Measurements from ENCODE around the gene ZBTB9. TPM values are rescaled to one million over a fixed set of nuclear protein-coding genes. Genes with fewer than 3 reads are reported as not detected.

ZBTB9 gene
- polyA plus RNA-seq, 1 of the 3 experiments (the other 2 are of a cell fraction) = 5.7 TPM

DNA sequence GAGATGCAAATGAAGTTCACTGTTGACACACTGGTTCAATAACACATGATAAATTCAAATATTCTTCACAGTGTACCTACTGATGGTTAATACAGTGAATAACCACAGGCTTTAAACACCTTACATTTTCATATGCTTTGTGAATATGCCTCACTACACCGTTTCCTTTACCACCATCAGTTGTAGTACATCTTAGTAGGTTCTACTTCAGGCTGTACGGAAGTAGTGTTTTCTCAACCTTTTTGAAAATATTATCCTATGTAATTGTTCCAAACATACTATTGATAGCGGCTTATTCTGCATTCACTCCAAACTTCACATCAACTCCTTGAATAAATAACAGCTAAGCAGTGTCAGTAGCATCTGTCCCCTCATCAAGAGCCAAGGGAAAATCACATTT is 15.3 kb downstream of the ZBTB9 start:
- H3F3A ChIP-seq (replicated peaks; ENCODE audit: insufficient read depth) = no peaks in the 10 kb centered on the region
- no peaks in the 10 kb centered on the region for H3K27me3 ChIP-seq (ENCODE audit: insufficient read depth)
- H2AFZ ChIP-seq (ENCODE audit: low read depth) = no peak overlapping the region
- no peak overlapping the region for H3K9ac ChIP-seq
- H3K4me1 ChIP-seq (ENCODE audit: control insufficient read depth in 1 of 2, insufficient read depth in 2 of 2, low read depth in 1 of 2, low read length in 1 of 2) = no peaks in the 10 kb centered on the region
- POLR2A ChIA-PET = interaction anchor here (0.7 kb wide), 1 partner anchor 19 kb away, joined by 3 read pairs; no protein-coding TSS in a partner anchor
- H3K79me2 ChIP-seq (ENCODE audit: insufficient read depth) = no peaks in the 10 kb centered on the region
- H3K36me3 ChIP-seq (replicated peaks in 1 of 2; ENCODE audit: control insufficient read depth in 1 of 2, insufficient read depth in 2 of 2, low read length in 1 of 2) = no peaks in the 10 kb centered on the region
- no peak overlapping the region for H3K4me2 ChIP-seq
- WGBS (ENCODE audit: low lambda C conversion rate) = 50% methylated on average over 3 of the region's 3 CpGs
- TF ChIP-seq, protein P1, sequence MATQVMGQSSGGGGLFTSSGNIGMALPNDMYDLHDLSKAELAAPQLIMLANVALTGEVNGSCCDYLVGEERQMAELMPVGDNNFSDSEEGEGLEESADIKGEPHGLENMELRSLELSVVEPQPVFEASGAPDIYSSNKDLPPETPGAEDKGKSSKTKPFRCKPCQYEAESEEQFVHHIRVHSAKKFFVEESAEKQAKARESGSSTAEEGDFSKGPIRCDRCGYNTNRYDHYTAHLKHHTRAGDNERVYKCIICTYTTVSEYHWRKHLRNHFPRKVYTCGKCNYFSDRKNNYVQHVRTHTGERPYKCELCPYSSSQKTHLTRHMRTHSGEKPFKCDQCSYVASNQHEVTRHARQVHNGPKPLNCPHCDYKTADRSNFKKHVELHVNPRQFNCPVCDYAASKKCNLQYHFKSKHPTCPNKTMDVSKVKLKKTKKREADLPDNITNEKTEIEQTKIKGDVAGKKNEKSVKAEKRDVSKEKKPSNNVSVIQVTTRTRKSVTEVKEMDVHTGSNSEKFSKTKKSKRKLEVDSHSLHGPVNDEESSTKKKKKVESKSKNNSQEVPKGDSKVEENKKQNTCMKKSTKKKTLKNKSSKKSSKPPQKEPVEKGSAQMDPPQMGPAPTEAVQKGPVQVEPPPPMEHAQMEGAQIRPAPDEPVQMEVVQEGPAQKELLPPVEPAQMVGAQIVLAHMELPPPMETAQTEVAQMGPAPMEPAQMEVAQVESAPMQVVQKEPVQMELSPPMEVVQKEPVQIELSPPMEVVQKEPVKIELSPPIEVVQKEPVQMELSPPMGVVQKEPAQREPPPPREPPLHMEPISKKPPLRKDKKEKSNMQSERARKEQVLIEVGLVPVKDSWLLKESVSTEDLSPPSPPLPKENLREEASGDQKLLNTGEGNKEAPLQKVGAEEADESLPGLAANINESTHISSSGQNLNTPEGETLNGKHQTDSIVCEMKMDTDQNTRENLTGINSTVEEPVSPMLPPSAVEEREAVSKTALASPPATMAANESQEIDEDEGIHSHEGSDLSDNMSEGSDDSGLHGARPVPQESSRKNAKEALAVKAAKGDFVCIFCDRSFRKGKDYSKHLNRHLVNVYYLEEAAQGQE (IDR thresholded peaks at IDR 0.05; ENCODE audit: low read depth, low read length) = no peak
- TF ChIP-seq USF1 (IDR thresholded peaks at IDR 0.05; ENCODE audit: borderline replicate concordance, low read depth) = no peak
- TF ChIP-seq POLR2AphosphoS5 (IDR thresholded peaks at IDR 0.05; ENCODE audit: low read depth, low read length) = no peak
- no peak for TF ChIP-seq EZH2phosphoT487 (IDR thresholded peaks at IDR 0.05; ENCODE audit: borderline replicate concordance, low read depth)
- TF ChIP-seq RCOR1 (IDR thresholded peaks at IDR 0.05; ENCODE audit: low read length) = no peak
- TF ChIP-seq SIN3A (IDR thresholded peaks at IDR 0.05; ENCODE audit: borderline replicate concordance, low read depth, low read length) = no peak
- TF ChIP-seq, protein P2, sequence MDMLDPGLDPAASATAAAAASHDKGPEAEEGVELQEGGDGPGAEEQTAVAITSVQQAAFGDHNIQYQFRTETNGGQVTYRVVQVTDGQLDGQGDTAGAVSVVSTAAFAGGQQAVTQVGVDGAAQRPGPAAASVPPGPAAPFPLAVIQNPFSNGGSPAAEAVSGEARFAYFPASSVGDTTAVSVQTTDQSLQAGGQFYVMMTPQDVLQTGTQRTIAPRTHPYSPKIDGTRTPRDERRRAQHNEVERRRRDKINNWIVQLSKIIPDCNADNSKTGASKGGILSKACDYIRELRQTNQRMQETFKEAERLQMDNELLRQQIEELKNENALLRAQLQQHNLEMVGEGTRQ (IDR thresholded peaks at IDR 0.05; ENCODE audit: borderline replicate concordance, low read depth, low read length) = no peak
- no peak for TF ChIP-seq JUND (IDR thresholded peaks at IDR 0.05)
- no peak for TF ChIP-seq GABPA (IDR thresholded peaks at IDR 0.05; ENCODE audit: low read depth)
- no peak for TF ChIP-seq GATA2 (CRISPR knock-in tag; IDR thresholded peaks at IDR 0.05)
- no peak for TF ChIP-seq TAF1 (IDR thresholded peaks at IDR 0.05; ENCODE audit: borderline replicate concordance, low read depth, low read length)
- no peak for TF ChIP-seq SMC3 (IDR thresholded peaks at IDR 0.05; ENCODE audit: low read depth, low read length)
- no peak for TF ChIP-seq CHD2 (IDR thresholded peaks at IDR 0.05; ENCODE audit: low read length, partially characterized antibody)
- no peak for TF ChIP-seq NFIC (IDR thresholded peaks at IDR 0.05; ENCODE audit: borderline replicate concordance)
- TF ChIP-seq FOXJ3 (CRISPR knock-in tag; IDR thresholded peaks at IDR 0.05) = no peak
- no peak for TF ChIP-seq TCF12 (IDR thresholded peaks at IDR 0.05)
- no peaks in the 10 kb centered on the region for H4K20me1 ChIP-seq (ENCODE audit: insufficient read depth)
- no peaks in the 10 kb centered on the region for H3K9me3 ChIP-seq
- no peak for DNase-seq
- H3K4me3 ChIP-seq (ENCODE audit: low read depth in 2 of 2, low read length in 1 of 2) = no peak overlapping the region
- H3K9me2 ChIP-seq = no peaks in the 10 kb centered on the region
- H3K27ac ChIP-seq (ENCODE audit: low read depth in 2 of 2, low read length in 1 of 2) = no peak overlapping the region
- CTCF ChIA-PET = interaction anchor here (1.3 kb wide), 2 partner anchors 9 to 79 kb away, joined by 3 read pairs; no protein-coding TSS in a partner anchor
